ENCODE data around the gene POLA1.

Gene POLA1

DNA sequence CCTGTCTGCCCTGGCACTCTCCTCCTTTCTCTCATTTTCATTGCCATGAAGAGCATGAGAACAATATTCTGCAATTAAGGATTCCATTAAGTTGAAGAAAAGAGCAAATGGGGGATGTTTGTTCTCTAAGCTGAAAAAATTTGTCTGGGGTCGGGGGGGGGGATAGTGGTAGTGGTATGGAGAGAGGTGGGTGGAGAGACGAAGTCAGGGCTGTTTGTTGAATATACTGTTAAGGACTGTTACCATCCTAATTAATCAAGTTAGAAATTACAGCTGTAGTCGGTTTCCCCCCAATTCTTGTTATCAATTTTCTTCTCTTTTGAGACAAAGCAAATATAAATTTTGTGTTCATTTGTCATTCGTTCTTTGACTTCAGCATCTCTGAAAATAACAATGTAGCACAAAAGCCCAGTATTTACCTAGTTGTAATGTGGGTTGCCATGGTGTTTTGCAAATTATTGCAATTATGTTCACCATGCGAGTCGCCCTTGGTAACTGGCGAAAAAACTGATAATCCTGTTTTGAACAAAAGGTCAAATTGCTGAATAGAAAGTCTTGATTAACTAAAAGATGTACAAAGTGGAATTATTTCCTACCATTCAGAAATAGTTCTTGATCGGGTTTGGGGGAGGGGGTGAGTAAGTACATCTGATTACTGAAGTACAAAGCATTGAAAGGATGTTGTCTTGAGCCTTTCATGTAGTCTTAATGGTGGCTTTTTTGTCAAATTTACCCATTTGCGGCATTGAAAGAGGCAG lies 183.0 kb downstream of the POLA1 start:
- no peak for DNase-seq (ENCODE audit: low spot score)

DNA sequence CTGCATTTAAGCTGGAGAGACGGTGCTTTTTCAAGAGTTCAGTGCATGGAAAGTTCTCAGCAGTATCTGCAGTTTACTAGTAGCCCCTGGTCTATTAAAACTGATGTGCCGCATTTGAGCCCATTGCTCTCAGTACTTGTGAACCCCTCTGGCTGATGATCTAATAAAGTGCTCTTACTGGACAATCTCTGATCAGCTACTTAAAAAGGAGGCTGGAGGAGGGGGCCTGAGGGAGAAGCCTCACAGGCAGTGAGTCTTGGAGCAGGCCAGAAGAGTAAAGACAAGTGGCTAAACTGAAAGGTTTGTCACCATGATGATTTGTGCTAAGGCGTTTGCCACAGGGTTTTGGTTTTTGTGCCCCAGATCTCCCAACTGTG lies 183.6 kb downstream of the POLA1 start:
- DNase-seq (ENCODE audit: low spot score) = no peak

DNA sequence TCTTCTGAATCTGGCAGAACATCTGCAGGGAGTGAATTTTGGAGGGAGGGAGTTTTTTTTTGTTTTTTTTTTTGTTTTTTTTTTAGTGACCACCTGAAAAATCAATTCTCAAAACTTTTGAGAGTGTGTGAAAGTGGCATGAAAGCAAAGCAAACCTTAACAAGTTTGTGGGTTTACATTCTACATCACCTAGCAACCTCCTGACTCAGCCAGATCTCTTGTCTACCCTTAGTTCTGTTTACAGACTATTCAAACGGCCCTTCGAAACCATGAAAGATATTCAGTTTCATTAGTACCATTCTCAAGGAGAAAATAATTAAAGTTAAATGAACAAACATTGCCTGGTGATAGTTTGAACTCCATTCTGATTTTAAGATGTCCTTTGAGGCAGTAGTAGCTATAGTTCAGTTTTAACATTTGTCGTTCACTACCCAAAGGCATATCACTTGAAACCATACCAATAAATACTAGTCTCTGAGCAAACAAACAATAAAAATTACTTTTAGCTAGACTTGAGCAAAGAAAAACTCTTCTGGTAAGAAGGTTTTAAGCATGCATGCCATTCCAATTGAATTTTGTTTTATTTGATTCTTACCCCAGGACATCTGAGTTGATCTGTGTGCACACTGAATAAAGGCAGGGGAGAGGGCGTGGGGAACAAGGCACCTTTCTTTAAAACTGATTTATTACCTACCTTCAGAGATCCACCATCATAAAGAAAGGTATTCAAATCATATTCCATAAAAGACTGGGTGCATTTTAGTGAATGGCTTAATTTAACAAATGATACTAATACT lies 184.3 kb downstream of the POLA1 start:
- DNase-seq (ENCODE audit: low spot score) = no peak

DNA sequence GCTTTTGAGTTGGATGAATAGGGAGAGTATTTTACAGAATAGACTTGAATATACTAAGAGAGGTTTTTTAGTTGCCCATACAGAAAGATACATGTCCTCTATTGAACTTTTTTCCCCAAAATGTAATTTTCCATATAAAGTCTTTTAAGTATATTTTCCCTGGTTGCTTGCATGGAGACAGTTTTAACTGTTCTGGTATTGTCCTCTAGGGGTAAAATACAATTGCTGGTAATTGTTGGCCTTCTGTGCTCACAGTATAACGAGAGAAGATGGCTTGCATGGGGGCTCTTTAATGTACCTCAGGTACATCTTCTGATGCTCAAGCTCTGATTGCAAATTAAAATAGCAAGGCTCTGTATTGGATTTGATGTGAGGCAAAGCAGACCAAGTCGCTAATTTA lies 186.0 kb downstream of the POLA1 start:
- DNase-seq (ENCODE audit: low spot score) = no peak

DNA sequence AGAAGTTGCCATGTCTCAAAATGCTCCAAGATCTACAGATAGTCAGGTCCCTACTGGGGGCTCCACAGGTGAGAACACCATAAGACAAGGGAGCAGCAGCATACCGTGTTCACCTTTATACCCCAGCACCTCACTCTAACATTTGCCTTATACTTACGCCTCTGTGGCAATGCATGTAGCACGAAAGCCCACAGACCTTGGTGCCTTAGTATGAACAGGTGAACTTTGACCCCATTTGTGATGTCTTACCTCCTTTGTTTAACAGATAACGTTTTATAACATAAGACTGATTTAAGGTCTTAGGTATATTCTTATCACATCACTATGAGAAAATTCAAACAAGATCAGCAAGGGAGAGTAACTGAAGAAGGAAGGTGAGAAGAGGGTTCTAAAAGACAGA lies 193.2 kb downstream of the POLA1 start:
- no peak for DNase-seq (ENCODE audit: low spot score)

DNA sequence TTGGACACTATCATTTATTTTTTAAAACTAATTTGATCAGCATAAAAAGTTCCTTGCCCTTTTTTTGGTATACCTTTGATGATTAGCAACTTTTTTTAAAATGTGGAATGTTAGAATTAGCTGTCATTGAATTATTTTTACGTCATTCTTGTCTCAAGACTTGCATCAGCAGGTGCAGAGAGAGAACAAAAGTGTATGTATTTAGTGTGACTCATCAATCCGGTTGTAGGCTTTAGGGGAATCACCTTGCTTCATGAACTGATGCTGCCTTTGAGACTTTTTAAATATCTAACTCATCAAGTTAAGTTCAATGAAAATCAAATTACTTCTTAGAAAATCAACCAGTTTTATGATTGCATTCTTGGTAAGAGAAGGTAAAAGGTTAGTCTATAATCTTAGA lies 197.0 kb downstream of the POLA1 start:
- no peak for DNase-seq (ENCODE audit: low spot score)

DNA sequence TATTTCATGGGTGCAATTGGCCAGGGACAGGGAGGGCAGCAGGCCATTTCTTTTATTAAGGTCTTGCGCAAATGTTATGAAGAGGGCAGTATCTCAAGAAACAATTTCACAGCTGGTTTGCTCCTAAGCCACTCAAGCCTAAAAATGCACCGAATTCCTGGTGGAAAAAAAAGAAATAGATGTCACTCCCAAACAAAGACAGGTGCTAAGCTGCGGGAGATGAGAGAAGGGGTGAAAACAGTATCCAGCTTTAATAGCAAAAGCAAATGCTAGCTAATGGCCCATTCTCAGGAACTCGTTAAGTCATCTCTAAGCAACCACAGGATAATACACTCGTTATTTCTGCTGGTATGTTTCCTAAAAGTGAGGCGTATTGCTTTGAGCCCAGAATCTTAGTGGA lies 205.7 kb downstream of the POLA1 start:
- DNase-seq (ENCODE audit: low spot score) = no peak

DNA sequence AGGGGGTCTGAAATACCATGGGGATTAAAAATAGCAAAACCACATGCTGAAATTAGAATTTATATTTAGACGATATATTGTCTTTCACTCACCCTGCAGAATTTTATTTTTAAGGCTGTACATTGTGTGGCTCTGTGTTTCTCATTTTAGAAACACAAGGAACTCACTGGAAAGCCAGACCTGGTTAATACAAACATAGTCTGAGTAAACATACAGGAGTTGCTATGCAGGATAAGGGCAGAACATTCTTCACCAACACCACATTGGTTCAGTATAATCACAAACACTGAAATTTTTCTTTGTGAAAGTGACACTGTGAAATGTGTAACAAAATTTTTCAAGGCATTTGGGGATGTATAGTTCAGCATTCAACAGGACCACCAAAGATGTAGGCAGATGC lies 206.5 kb downstream of the POLA1 start:
- no peak for DNase-seq (ENCODE audit: low spot score)

DNA sequence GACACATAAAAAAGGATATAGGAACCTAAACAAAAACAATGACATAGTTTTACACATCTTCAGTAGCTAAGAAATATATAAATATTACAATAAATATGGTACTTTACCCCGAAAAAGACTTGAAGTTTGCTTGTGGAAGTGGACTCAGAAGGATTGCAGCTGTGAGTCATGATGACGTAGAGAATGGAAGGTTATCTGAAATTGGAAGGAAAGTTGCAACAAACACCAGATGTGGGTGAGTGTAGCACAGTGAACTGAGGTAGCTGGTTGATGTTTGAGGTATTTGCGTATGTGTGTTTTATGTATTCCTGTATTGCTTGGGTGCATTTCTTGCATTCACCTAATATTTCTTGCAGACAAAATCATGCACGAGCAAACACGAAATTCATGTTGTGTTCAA lies 209.1 kb downstream of the POLA1 start:
- DNase-seq (ENCODE audit: low spot score) = no peak

DNA sequence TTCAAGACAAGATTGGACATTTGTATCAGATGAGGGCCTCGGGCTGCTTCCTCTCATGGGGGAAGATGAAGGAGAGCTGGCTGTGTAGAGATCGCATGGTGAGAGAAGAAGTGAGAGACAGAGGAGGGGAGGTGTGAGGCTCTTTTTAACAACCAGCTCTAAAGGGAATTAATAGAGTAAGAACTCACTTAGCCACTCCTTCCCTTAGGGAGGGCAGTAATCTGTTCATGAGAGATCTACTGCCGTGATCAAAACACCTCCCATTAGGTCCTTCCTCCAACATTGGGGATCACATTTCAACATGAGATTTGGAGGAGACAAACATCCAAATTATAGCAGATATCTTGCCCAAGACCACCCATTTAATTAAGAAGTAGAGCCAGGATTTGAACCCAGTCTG lies 225.0 kb downstream of the POLA1 start:
- no peak for DNase-seq (ENCODE audit: low spot score)

DNA sequence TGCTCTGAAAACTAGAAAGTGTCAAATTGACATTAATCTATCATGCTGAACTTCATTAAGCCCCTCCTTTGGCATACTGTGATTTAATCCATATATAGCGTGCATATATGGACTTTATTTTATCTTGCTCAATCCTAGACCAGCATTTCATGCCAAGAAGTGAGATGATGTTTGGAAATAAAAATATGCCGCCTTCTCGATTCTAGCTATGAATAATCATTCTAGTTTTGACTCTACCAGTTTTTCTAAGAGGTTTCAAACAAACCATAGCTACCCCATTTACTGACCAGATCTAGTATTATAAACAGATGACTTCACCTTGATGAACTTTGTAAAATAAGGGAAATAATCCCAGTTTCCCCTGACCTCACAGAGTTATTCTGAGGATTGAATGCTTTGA lies 227.1 kb downstream of the POLA1 start:
- no peak for DNase-seq (ENCODE audit: low spot score)

DNA sequence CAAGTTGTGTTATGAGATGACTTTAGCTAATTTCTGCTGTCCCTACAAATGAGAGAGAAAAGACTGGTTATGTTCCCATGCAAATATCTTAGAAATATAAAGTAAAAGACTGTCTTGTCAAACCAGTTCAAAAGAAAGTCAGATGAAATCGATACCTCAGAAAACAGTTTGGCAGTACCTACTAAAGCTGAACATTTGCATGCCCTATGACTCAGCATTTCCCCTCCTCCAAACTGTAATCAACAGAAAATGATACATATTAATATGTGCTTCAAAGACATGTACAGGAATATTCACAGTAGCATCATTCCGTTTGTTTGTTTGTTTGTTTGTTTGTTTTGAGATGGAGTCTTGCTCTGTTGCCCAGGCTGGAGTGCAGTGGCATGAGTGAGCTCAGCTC lies 231.7 kb downstream of the POLA1 start:
- no peak for DNase-seq (ENCODE audit: low spot score)

DNA sequence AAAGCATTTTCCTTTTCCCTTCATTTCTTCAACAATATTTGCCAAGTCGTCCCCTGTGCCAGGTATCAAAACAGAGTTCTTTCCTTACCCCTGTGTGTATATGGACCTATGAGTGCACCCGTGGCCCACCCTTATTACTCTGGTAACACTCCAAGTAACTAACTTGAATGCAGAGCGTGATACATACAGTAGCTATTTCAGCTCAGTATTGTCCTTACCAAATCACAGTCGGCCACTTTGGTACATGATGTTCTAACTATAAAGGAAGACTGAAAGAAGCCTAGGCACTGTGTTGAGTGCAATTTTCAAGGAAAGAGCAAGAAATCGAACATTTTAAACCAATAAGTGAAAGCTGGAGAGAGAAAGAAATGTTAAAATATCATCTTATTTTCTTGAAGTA lies 233.7 kb downstream of the POLA1 start:
- no peak for DNase-seq (ENCODE audit: low spot score)

DNA sequence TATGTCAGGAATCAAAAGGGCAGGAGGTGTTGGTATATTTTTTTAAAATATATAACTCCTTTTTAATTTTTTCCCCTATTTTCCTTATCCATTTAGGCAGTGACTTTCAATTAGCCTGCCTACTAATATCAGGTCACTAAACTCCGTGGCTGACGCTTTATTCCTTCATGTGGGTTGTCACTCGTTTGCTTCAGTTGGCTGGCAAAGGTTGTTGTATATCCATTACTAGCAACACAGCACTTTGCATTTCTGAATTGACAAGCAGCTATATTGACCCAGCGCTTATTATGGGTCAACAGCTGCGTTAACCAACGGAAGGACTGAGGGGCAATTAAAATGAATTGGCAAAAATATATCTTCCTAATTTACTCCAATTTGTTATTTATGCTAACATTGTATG lies 234.4 kb downstream of the POLA1 start:
- DNase-seq (ENCODE audit: low spot score) = no peak

DNA sequence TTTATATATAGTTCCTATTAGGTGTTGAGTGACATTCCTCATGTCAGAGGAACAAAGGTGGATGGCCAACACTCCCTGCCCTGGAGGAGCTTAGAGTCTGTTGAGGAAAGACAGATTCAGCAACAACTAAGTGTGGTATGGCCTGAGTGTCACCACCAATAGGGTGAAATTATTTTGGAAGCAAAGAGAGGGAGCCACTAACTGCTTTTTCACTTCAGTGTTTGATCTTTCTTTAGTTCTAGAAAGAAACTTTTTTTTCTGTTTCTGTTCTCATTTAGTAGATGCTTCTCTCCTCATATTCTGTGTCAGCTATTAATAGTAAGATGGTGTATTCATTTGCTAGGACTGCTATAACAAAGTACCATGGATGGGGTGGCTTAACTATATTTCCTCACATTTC lies 240.6 kb downstream of the POLA1 start:
- DNase-seq (ENCODE audit: low spot score) = no peak

DNA sequence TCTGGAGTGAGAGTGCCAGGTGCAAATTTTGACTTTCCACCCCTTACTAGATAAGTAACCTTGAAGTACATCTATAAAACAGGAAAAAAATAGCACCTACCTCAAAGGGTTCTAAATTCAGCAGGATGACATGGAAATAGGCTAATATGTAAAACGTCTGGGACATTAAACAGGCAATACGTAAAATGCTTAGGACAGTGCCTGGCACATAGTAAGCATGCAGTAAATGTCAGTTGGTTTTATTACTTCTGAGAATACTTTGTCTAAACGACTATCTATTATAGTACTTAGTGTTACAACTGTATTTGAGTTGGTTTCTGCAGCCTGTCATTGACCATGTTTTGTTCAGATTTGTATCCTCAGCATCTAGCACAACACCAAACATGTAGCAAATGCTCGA lies 251.3 kb downstream of the POLA1 start:
- DNase-seq (ENCODE audit: low spot score) = no peak

DNA sequence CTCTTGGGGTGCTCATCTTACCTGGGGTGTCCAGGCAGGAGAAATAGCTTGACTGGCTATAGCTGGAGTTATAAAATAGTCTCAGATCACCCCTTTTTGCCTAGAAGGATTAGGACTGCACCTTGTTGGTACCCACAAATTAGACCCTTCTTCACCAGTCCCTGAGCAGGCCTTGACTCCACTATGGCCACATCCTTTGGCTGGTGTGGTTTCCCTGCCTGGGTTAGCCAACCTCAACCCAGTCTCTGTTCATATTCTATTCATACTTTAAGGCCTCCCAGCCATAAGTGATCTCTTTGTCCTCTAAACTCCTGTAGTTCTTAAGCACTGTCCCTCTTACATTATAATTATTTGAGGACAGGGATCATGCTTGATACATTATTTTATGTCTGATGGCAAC lies 252.7 kb downstream of the POLA1 start:
- no peak for DNase-seq (ENCODE audit: low spot score)

DNA sequence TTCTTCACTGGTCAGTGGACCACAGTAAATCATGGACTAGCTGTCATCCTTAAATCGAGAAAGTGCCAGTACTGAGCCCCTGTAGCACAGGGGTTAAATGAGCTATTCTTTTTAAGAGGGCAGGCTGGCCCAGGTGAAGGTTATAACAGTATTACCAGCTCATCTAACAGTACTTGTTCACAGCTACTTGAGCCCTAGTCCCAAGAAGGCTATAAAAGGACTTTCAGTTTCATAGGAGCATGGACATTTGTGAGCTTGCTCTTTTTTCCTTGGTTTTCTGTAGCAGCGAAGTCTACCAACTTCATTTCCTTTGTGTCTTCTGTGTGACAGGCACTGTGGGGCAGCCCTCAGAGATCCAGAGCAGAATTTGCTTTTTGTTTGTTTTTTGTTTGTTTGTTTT lies 261.0 kb downstream of the POLA1 start:
- DNase-seq (ENCODE audit: low spot score) = no peak

DNA sequence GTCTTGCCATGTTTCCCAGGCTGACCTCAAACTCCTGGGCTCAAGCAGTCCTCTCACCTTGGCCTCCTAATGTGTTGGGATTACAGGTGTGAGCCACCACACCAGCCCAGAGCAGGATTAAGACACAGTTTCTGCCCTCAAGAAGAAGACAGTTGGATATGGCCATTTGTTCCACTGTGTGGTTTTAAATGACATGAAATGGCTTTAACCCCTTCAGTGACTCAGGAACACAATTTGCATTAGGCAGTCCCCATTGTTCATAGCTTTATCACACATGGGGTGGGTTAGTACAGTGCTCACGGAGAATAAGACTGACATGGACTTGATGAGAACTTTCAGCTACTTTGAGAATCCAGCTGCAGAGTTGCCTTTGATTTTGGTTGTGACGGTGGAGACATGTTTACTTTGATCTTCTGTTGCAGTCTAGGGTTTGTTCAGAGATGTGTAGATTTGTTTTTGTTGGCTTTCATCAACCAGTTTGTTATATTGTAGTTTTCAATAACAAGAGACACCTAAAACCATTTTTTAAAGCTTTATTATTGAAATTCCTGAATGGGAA lies 261.7 kb downstream of the POLA1 start:
- DNase-seq (ENCODE audit: low spot score) = no peak

DNA sequence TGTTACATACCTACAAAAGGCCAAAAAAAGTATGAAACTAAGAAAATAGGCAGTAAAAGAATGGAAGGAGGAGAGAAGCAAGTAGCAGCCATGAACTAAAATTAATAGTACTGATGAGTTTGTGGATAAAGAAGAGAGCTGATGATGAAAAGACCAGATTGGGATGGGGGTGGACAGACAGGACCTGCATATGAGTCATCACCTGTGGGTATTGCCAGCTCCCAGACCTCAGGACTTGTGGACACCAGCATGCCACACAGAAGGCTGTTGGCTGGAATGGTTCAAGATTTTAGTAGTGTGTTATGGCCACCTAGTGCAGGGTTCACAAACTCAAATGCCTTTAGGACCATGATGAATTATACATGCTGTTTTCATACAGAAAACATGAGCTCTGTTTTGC lies 263.1 kb downstream of the POLA1 start:
- no peak for DNase-seq (ENCODE audit: low spot score)

DNA sequence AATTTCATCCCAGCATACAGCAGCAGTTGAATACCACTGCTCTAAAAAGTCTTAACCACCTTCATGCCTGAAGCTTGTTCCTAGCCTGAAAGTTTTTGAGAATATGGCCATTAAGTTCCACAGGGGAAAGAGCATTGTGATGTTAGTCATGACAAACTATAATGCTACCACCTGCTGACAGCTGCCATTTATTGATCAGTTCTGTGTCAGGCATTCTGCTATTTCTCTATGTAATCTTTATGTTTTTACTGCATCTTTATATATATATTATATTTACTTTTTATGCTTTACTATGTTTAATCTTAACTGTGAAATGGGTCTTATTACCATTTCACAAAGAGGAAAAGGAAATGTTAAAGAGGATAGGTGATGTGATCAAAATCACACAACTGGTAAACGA lies 268.1 kb downstream of the POLA1 start:
- DNase-seq (ENCODE audit: low spot score) = no peak

DNA sequence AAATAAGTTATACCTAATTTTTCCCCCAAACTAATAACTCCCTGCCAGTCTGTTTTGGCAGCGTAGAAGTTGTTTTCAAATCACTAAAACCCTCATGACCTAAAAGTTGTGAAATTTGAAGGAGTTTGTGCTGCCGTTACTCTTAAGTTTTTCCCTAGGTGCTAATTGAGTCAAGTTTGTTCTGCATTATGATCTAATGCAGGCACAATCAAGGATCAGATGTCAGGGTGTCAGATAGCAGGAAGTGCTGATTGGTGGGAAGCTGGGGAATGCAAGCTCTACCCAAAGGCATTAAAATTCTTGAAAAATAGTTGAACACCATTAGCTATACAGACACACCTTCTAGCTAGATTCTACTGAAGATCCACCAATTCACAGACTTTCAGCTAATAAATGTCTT lies 270.1 kb downstream of the POLA1 start:
- DNase-seq (ENCODE audit: low spot score) = no peak

DNA sequence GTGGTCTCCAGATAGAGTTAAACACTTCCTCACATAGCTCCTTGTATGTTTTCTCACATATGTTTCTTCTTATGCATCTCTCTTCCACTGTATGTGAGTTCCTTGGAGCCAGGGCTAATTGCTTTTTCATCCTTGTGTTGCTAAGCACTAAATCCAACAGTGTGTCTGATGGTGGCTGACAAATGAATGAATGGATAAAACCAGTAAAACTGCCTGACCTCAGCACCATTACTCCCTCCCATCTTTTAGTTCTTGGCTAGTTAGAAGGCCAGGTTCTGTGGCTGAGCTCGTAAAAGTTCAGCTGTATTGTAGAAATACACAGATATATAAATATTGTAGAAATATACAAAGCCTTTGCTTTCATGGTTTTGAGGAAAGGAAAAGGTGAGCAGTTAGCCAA lies 271.7 kb downstream of the POLA1 start:
- no peak for DNase-seq (ENCODE audit: low spot score)

DNA sequence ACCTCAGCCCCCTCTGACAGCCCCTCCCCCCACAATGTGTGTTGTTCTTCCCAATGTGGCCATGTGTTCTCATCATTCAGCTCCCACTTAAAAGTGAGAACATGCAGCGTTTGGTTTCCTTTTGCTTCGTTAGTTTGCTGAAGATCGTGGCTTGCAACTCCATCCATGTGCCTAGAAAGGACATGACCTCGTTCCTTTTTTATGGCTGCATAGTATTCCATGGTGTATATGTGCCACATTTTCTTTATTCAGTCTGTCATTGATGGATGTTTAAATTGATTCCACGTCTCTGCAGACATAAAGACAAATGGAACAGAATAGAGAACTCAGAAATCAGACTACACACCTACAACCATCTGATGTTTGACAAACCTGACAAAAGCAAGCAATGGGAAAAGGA lies 276.1 kb downstream of the POLA1 start:
- DNase-seq (ENCODE audit: low spot score) = no peak

Data from left forelimb (tissue), 1 donor.